Effector memory CD4-positive, alpha-beta T cell (primary cell): ENCODE measurements around the gene C2orf49.

Experiments
- DNase-seq, 3 donors: peaks; one replicate each; pipeline ENCODE4 v3.0.0-alpha.2; 2020
- H3K27ac ChIP-seq: 2 replicates; pipeline ENCODE4 v1.7.0; 2013; ENCODE audit warnings: mild to moderate bottlenecking, low read length, moderate library complexity; ENCODE audit not compliant: insufficient read depth, poor library complexity, severe bottlenecking
- H3K27me3 ChIP-seq: replicated peaks from 2 replicates; pipeline ENCODE4 v1.7.0; 2013; ENCODE audit warnings: mild to moderate bottlenecking, low read length; ENCODE audit not compliant: insufficient read depth, control insufficient read depth, poor library complexity, severe bottlenecking
- H3K36me3 ChIP-seq: 2 replicates; pipeline ENCODE4 v1.7.0; 2013; ENCODE audit warnings: mild to moderate bottlenecking, low read length, moderate library complexity; ENCODE audit not compliant: control insufficient read depth, insufficient read depth
- H3K4me1 ChIP-seq: 2 replicates; pipeline ENCODE4 v1.7.0; 2013; ENCODE audit warnings: low read length, mild to moderate bottlenecking; ENCODE audit not compliant: control insufficient read depth, insufficient read depth, poor library complexity, severe bottlenecking
- H3K4me3 ChIP-seq: 2 replicates; pipeline ENCODE4 v1.7.0; 2013; ENCODE audit warnings: low read length, low read depth, mild to moderate bottlenecking; ENCODE audit not compliant: insufficient read depth, poor library complexity, severe bottlenecking
- H3K9me3 ChIP-seq: 2 replicates; pipeline ENCODE4 v1.7.0; 2013; ENCODE audit warnings: mild to moderate bottlenecking, low read length, moderate library complexity; ENCODE audit not compliant: control insufficient read depth

Gene C2orf49

GRCh38 chr2:105298017-105298416 is 39.3 kb upstream of the C2orf49 start:
- H3K27ac ChIP-seq: no peak overlapping the region
- no peak overlapping the region for H3K4me3 ChIP-seq
- H3K27me3 ChIP-seq: no peaks in the 10 kb centered on the region
- peaks cover 9% of the 10 kb centered on the region for H3K4me1 ChIP-seq
- no peaks in the 10 kb centered on the region for H3K9me3 ChIP-seq
- DNase-seq: no peak
- peaks cover 39% of the 10 kb centered on the region for H3K36me3 ChIP-seq

- DNase-seq: no peak
- peaks cover 11% of the 10 kb centered on the region for H3K4me1 ChIP-seq
Measured at GRCh38 chr2:105299290-105299689, 38.0 kb upstream of the C2orf49 start.

GRCh38 chr2:105301646-105302045 is 35.7 kb upstream of the C2orf49 start:
- DNase-seq: no peak
- H3K4me3 ChIP-seq: no peak overlapping the region
- peaks cover 11% of the 10 kb centered on the region for H3K4me1 ChIP-seq
- no peaks in the 10 kb centered on the region for H3K27me3 ChIP-seq
- no peaks in the 10 kb centered on the region for H3K9me3 ChIP-seq
- no peak overlapping the region for H3K27ac ChIP-seq
- peaks cover 32% of the 10 kb centered on the region for H3K36me3 ChIP-seq

More at GRCh38 chr2:105299290-105299689, 38.0 kb upstream of the C2orf49 start:
- H3K27ac ChIP-seq: no peak overlapping the region
- no peak overlapping the region for H3K4me3 ChIP-seq
- no peaks in the 10 kb centered on the region for H3K27me3 ChIP-seq
- no peaks in the 10 kb centered on the region for H3K9me3 ChIP-seq
- peaks cover 36% of the 10 kb centered on the region for H3K36me3 ChIP-seq

DNA sequence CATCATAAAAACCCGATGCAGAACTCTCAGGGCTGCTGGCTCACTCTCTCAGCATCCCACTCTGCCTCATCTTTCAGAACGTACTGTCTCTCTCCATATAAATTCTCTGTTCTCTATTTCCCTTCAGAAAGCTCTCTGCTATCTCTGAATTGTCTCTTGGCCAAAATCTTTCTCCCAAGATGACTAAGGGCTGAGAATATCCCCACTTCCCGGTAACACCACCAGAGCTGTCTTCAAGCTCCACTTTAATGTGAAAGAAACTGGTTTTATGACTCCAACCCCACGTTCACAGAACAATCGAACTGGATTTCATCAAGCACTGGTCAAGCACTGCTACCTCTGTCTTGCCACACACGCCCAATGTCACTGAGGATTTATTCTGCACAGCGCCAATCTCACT is 30.2 kb upstream of the C2orf49 start:
- Histone ChIP-seq H3K4me1 (peaks cover 6% of the 10 kb centered on the region), H3K36me3 (peaks cover 13% of the 10 kb centered on the region), H3K27ac (no peak overlapping the region), H3K9me3 (no peaks in the 10 kb centered on the region), H3K4me3 (no peak overlapping the region), H3K27me3 (no peaks in the 10 kb centered on the region)
- no peak for DNase-seq

DNA sequence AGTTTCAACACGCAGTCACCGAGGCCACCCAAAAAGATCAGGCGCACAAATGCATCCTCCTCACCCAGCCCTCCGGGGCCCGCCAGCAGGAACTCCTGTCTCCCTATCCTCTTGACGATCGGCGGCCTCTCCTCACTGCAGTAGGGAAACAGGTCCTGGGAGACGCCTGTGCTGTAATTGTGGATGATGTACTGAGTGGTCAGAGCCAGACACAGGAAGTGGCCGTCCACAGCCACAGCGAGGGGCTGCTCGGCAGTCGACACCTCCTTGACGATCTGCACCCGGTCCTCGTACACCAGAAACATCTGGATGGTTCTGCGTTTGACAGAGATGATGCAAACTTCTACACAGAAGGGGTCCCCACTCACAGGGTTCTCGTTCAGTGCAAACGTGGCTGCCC is 29.8 kb upstream of the C2orf49 start:
- H3K4me1 ChIP-seq: peaks cover 2% of the 10 kb centered on the region
- no peak overlapping the region for H3K27ac ChIP-seq
- H3K4me3 ChIP-seq: no peak overlapping the region
- peaks cover 13% of the 10 kb centered on the region for H3K36me3 ChIP-seq
- no peaks in the 10 kb centered on the region for H3K9me3 ChIP-seq
- H3K27me3 ChIP-seq: no peaks in the 10 kb centered on the region
- no peak for DNase-seq

- H3K27ac ChIP-seq: no peak overlapping the region
Measured at GRCh38 chr2:105307962-105308361, 29.4 kb upstream of the C2orf49 start.

GRCh38 chr2:105308382-105309146 is 28.8 kb upstream of the C2orf49 start:
- DNase-seq: no peak
- Histone ChIP-seq H3K27me3 (no peaks in the 10 kb centered on the region), H3K4me3 (no peak overlapping the region), H3K9me3 (no peaks in the 10 kb centered on the region), H3K4me1 (peaks cover under 1% of the 10 kb centered on the region), H3K36me3 (peaks cover 6% of the 10 kb centered on the region), H3K27ac (no peak overlapping the region)

More at GRCh38 chr2:105307962-105308361, 29.4 kb upstream of the C2orf49 start:
- H3K4me3 ChIP-seq: no peak overlapping the region
- H3K27me3 ChIP-seq: no peaks in the 10 kb centered on the region
- no peaks in the 10 kb centered on the region for H3K9me3 ChIP-seq
- H3K36me3 ChIP-seq: peaks cover 10% of the 10 kb centered on the region
- peaks cover 2% of the 10 kb centered on the region for H3K4me1 ChIP-seq
- no peak for DNase-seq

DNA sequence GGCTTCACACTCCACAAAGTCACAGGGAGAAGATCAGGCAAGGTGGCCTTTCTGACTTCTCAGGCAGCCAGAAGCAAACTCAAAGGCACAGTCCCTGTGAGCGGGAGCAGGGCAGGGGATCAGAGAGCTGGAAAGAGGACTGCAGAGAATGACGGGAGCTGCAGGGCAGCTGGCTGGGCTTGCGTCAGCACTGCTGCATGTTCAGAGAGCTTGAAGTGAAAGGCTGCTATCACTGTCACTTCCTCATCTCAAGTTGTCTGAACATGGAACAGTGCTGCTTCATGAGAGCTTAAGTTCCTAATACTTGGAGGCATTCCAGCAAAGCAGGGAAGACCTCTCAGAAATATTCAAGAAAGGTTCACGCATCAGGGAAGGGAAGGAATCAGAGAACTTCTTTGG is 28.2 kb upstream of the C2orf49 start:
- H3K4me3 ChIP-seq: no peak overlapping the region
- no peaks in the 10 kb centered on the region for H3K27me3 ChIP-seq
- H3K4me1 ChIP-seq: no peaks in the 10 kb centered on the region
- no peak for DNase-seq
- peaks cover 6% of the 10 kb centered on the region for H3K36me3 ChIP-seq
- H3K9me3 ChIP-seq: no peaks in the 10 kb centered on the region
- no peak overlapping the region for H3K27ac ChIP-seq

GRCh38 chr2:105313877-105314276 is 23.5 kb upstream of the C2orf49 start:
- H3K4me1 ChIP-seq: no peaks in the 10 kb centered on the region
- H3K4me3 ChIP-seq: no peak overlapping the region
- no peak for DNase-seq
- no peaks in the 10 kb centered on the region for H3K36me3 ChIP-seq
- H3K27ac ChIP-seq: no peak overlapping the region
- H3K27me3 ChIP-seq: no peaks in the 10 kb centered on the region
- no peaks in the 10 kb centered on the region for H3K9me3 ChIP-seq

GRCh38 chr2:105315314-105315713 is 22.0 kb upstream of the C2orf49 start:
- Histone ChIP-seq H3K27me3 (no peaks in the 10 kb centered on the region), H3K27ac (no peak overlapping the region), H3K4me1 (no peaks in the 10 kb centered on the region), H3K36me3 (no peaks in the 10 kb centered on the region), H3K4me3 (no peak overlapping the region), H3K9me3 (no peaks in the 10 kb centered on the region)
- no peak for DNase-seq
